ENCODE measurements around the gene NRXN3. TPM values are rescaled to one million over a fixed set of nuclear protein-coding genes. Genes with fewer than 3 reads are reported as not detected.

The NRXN3 gene
- total and polyA plus RNA-seq, 8 donors = 0.29 to 41.1 (median 9.1) TPM

DNA sequence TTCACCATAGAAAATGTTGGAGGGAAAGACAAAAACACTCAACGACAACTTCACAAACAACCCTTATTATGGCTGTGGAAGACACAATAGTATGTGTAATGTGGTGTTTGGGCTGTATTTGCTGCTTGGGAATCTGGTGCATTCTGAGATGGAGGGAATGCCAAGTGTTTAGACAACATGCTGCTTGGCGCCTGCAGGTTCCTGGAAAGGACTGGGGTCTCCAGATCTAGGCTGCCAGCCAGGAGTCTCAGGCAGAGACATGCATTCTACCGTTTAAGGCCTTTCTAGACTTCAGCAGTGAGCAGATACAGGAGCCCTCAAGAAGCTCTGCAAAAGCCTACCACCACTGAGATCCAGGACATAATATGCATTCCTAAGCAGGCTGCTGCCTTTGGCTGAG, 418.7 kb downstream of the NRXN3 start:
- intact Hi-C loops (cut with DNase I; ENCODE audit: low total_unique reads) = no loop called here
- no peaks in the 10 kb centered on the region for H3K36me3 ChIP-seq
- no peak overlapping the region for H3K27ac ChIP-seq
- H3K9me3 ChIP-seq = no peaks in the 10 kb centered on the region
- TF ChIP-seq POLR2AphosphoS5 (IDR thresholded peaks at IDR 0.05) (no peak), POLR2A (IDR thresholded peaks at IDR 0.05) (no peak), EP300 (IDR thresholded peaks at IDR 0.05) (no peak)
- TF ChIP-seq, protein P1, sequence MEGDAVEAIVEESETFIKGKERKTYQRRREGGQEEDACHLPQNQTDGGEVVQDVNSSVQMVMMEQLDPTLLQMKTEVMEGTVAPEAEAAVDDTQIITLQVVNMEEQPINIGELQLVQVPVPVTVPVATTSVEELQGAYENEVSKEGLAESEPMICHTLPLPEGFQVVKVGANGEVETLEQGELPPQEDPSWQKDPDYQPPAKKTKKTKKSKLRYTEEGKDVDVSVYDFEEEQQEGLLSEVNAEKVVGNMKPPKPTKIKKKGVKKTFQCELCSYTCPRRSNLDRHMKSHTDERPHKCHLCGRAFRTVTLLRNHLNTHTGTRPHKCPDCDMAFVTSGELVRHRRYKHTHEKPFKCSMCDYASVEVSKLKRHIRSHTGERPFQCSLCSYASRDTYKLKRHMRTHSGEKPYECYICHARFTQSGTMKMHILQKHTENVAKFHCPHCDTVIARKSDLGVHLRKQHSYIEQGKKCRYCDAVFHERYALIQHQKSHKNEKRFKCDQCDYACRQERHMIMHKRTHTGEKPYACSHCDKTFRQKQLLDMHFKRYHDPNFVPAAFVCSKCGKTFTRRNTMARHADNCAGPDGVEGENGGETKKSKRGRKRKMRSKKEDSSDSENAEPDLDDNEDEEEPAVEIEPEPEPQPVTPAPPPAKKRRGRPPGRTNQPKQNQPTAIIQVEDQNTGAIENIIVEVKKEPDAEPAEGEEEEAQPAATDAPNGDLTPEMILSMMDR (IDR thresholded peaks at IDR 0.05) = no peak
- peaks cover 0 to 2% (median 0%) of the 10 kb centered on the region in 3 donors for H3K27me3 ChIP-seq
- no peak for DNase-seq
- 70 to 93% (median 80%) methylated on average over 3 of the region's 3 CpGs for whole genome bisulfite sequencing, 5 donors
- H3K4me1 ChIP-seq = no peaks in the 10 kb centered on the region
- no peak overlapping the region for H3K4me3 ChIP-seq

DNA sequence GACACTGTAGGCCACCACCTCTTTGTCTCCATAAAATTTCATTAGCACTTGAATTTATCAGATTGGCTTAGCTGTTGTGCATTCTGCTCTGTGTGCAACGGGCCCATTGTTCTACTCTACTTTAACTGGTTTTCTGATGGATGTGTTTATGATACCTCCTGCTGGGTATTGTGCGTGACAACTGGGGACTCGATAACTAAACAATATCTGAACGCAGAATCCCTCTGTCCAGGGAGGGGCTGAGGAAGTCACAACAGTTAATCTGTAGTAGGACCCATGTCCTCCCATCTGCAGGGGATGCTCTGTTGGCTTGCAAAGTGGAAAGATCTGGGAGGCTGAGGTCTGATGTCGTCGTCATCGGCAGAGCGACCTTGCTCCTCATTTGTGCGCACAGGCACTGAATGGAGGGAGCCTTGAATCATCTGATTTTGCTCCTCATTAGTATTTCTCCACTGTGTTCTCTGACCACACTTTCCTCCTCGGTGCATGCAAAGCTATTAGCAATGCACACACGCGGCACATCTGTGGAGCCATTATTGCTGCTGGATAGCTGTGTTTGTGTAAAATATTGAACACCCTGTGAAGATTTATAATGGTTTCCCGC, 422.5 kb downstream of the NRXN3 start:
- Histone ChIP-seq H3K27me3 (peaks cover 0 to 9% (median 0%) of the 10 kb centered on the region in 3 donors), H3K9me3 (no peaks in the 10 kb centered on the region), H3K4me1 (no peaks in the 10 kb centered on the region), H3K36me3 (no peaks in the 10 kb centered on the region), H3K4me3 (no peak overlapping the region), H3K27ac (no peak overlapping the region)
- TF ChIP-seq, protein P1 (IDR thresholded peaks at IDR 0.05) = no peak
- TF ChIP-seq EP300 (IDR thresholded peaks at IDR 0.05) = no peak
- intact Hi-C loops (cut with DNase I; ENCODE audit: low total_unique reads) = no loop called here
- WGBS, 5 donors = 82 to 90% (median 86%) methylated on average over 13 of the region's 13 CpGs
- DNase-seq = no peak

GRCh38 chr14:78593949-78594348, 423.8 kb downstream of the NRXN3 start:
- no peaks in the 10 kb centered on the region for H3K9me3 ChIP-seq
- H3K36me3 ChIP-seq = no peaks in the 10 kb centered on the region
- peaks cover 0 to 4% (median 0%) of the 10 kb centered on the region in 4 donors for H3K4me1 ChIP-seq
- WGBS, 5 donors = 81 to 90% (median 87%) methylated on average over 10 to 11 of the region's 11 CpGs
- H3K4me3 ChIP-seq = no peak overlapping the region
- TF ChIP-seq POLR2AphosphoS5 (IDR thresholded peaks at IDR 0.05) = no peak
- peaks cover 0 to 9% (median 0%) of the 10 kb centered on the region in 3 donors for H3K27me3 ChIP-seq
- intact Hi-C loops (cut with DNase I; ENCODE audit: low total_unique reads) = no loop called here
- H3K27ac ChIP-seq = no peak overlapping the region
- DNase-seq = no peak

- intact Hi-C loops (cut with DNase I; ENCODE audit: low total_unique reads) = no loop called here
- no peaks in the 10 kb centered on the region for H3K9me3 ChIP-seq
- H3K27me3 ChIP-seq = peaks cover 0 to 9% (median 0%) of the 10 kb centered on the region in 3 donors
- no peak overlapping the region for H3K27ac ChIP-seq
- peak in 1 of 2 donors; percentile 7 for DNase-seq
- H3K4me3 ChIP-seq = no peak overlapping the region
- no peaks in the 10 kb centered on the region for H3K36me3 ChIP-seq
- TF ChIP-seq POLR2A (IDR thresholded peaks at IDR 0.05) (no peak), POLR2AphosphoS5 (IDR thresholded peaks at IDR 0.05) (no peak), EP300 (IDR thresholded peaks at IDR 0.05) (no peak)
- TF ChIP-seq, protein P1 (IDR thresholded peaks at IDR 0.05) = no peak
- H3K4me1 ChIP-seq = peaks cover 0 to 4% (median 0%) of the 10 kb centered on the region in 4 donors
- 41 to 51% (median 44%) methylated on average over 7 of the region's 7 CpGs for WGBS, 5 donors
These were observed 425.6 kb downstream of the NRXN3 start for GRCh38 chr14:78595797-78596196.

Data from stomach (tissue), 9 donors.